Thoracic aorta (tissue), 2 donors: Measurements from ENCODE around the gene TEAD1. TPM values are rescaled to one million over a fixed set of nuclear protein-coding genes. Genes with fewer than 3 reads are reported as not detected.

Experiments
- ATAC-seq: fragments of 150-250 bp; one replicate; pipeline ENCODE4 v1.8.0; 2017; ENCODE audit warnings: low read depth; ENCODE audit not compliant: insufficient number of reproducible peaks, low FRiP score
- DNase-seq: peaks from one replicate; pipeline ENCODE4 v3.0.0-alpha.2; 2020; ENCODE audit warnings: low spot score
- H3K27ac ChIP-seq, 2 donors: fragments of 200-600 bp; sonication (generic); 1 replicate in 1 of 2; 2 replicates in 1 of 2; pipeline ENCODE4 v1.5.1; 2016; ENCODE audit warnings: mild to moderate bottlenecking in 2 of 2, moderate library complexity in 2 of 2
- H3K27me3 ChIP-seq: fragments of 200-600 bp; sonication (generic); replicated peaks from 2 replicates; pipeline ENCODE4 v1.6.0; 2016; ENCODE audit warnings: mild to moderate bottlenecking; ENCODE audit not compliant: insufficient read depth
- H3K36me3 ChIP-seq: fragments of 200-600 bp; sonication (generic); one replicate; pipeline ENCODE4 v1.5.1; 2016
- H3K4me1 ChIP-seq, 2 donors: fragments of 200-600 bp; sonication (generic); 1 replicate in 1 of 2; 2 replicates in 1 of 2; pipeline versions ENCODE4 v1.5.1 to v1.6.0; 2016; ENCODE audit warnings: low read depth in 2 of 2, mild to moderate bottlenecking in 1 of 2; ENCODE audit not compliant: control insufficient read depth in 1 of 2
- H3K4me3 ChIP-seq: fragments of 200-600 bp; sonication (generic); 2 replicates; pipeline ENCODE4 v1.5.1; 2016; ENCODE audit warnings: mild to moderate bottlenecking
- H3K9me3 ChIP-seq: fragments of 200-600 bp; sonication (generic); 2 replicates; pipeline ENCODE4 v1.5.1; 2016
- total RNA-seq, 2 donors: library from RNA; depleted of rRNA; stranded (reverse); fragments of >200 nt; gene quantifications; one replicate each; pipeline versions ENCODE4 v1.1.0 to v1.2.3, GENCODE V29; 2016
- TF ChIP-seq, protein P1 (sequence below): fragments of 200-600 bp; sonication (generic); IDR thresholded peaks from one replicate; pipeline ENCODE4 v1.5.1; 2019; ENCODE audit warnings: antibody characterized with exemption

Gene TEAD1
- total RNA-seq, 2 donors from 2014 or later = 57.3 to 164 TPM

DNA sequence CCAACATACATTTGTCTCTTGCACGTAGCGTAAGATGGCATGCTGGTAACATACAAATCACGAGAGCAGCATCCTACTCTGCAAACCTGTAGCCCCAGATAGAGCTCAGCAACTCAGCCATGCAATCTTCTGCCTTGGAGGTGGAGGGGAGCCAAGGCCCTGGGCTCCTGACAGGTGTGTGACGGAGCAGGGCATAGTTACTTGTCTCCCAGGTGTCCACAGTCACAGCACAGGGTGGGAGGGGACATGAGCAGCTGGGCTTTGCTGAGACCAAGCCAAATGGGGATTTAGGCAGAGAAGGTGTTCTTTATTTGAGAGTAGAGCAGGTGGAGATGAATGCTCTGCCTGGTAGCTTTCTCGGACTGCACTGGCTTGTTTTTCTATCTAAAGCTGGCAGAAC lies 111.7 kb downstream of the TEAD1 start:
- no peak for ATAC-seq
- TF ChIP-seq, protein P1, sequence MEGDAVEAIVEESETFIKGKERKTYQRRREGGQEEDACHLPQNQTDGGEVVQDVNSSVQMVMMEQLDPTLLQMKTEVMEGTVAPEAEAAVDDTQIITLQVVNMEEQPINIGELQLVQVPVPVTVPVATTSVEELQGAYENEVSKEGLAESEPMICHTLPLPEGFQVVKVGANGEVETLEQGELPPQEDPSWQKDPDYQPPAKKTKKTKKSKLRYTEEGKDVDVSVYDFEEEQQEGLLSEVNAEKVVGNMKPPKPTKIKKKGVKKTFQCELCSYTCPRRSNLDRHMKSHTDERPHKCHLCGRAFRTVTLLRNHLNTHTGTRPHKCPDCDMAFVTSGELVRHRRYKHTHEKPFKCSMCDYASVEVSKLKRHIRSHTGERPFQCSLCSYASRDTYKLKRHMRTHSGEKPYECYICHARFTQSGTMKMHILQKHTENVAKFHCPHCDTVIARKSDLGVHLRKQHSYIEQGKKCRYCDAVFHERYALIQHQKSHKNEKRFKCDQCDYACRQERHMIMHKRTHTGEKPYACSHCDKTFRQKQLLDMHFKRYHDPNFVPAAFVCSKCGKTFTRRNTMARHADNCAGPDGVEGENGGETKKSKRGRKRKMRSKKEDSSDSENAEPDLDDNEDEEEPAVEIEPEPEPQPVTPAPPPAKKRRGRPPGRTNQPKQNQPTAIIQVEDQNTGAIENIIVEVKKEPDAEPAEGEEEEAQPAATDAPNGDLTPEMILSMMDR = no peak

DNA sequence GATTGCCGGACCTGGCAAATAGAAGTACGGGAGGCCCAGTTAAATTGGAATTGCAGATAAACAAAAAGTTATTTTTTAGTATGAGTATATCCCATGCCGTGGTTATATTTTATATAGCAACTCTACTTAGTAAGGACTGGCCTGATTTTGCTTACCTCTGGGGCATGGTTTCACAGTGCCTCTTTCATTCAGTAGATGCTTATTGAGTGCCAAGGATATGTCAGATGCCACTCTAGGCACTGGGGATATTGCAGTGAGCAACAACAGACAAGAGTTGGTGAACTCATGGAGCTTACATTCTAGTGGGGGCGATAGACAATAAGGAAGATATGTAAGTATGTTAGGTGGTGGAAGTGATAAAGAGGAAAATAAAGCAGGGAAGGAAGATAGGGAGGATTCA lies 112.2 kb downstream of the TEAD1 start:
- Histone ChIP-seq H3K9me3 (no peaks in the 10 kb centered on the region), H3K36me3 (no peaks in the 10 kb centered on the region), H3K4me3 (no peak overlapping the region), H3K27me3 (no peaks in the 10 kb centered on the region), H3K4me1 (peaks cover 4 to 29% of the 10 kb centered on the region in 2 donors), H3K27ac (no peak overlapping the region)
- no peak for DNase-seq
- TF ChIP-seq, protein P1 = no peak
- no peak for ATAC-seq

More for the DNA sequence above, 111.7 kb downstream of the TEAD1 start:
- H3K4me3 ChIP-seq = no peak overlapping the region
- peaks cover 4 to 24% of the 10 kb centered on the region in 2 donors for H3K4me1 ChIP-seq
- no peaks in the 10 kb centered on the region for H3K9me3 ChIP-seq
- H3K27me3 ChIP-seq = no peaks in the 10 kb centered on the region
- H3K36me3 ChIP-seq = no peaks in the 10 kb centered on the region
- no peak overlapping the region for H3K27ac ChIP-seq
- DNase-seq = no peak

DNA sequence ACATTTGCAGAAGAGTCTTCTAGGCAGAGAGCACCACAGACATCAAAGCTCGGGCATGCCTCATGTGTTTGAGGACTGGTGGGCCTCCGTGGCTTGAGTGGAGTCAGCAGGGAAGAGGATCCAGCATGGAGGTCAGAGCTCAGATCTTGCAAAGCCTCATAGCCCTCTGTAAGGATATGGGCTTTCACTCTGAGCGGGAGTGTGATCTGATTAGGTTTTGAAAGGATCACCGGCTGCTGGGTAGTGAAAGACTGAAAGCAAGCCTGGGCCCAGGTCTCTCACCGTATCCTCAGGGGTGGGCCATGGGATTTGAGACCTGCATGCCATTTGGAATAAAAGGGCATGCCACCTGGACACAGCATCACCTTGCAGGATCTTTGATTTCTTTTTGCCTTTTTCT lies 112.7 kb downstream of the TEAD1 start:
- Histone ChIP-seq H3K27ac (no peak overlapping the region), H3K27me3 (no peaks in the 10 kb centered on the region), H3K36me3 (no peaks in the 10 kb centered on the region), H3K9me3 (no peaks in the 10 kb centered on the region), H3K4me3 (no peak overlapping the region), H3K4me1 (peaks cover 4 to 34% of the 10 kb centered on the region in 2 donors)
- ATAC-seq = no peak
- no peak for DNase-seq
- TF ChIP-seq, protein P1 = no peak

- H3K9me3 ChIP-seq = no peaks in the 10 kb centered on the region
- H3K36me3 ChIP-seq = no peaks in the 10 kb centered on the region
- no peak for DNase-seq
- H3K4me3 ChIP-seq = no peak overlapping the region
- no peaks in the 10 kb centered on the region for H3K27me3 ChIP-seq
- no peak for ATAC-seq
- TF ChIP-seq, protein P1 = no peak
- peaks cover 4 to 43% of the 10 kb centered on the region in 2 donors for H3K4me1 ChIP-seq
- H3K27ac ChIP-seq = no peak overlapping the region
Observed at GRCh38 chr11:12787847-12788246, 113.6 kb downstream of the TEAD1 start.

- H3K4me1 ChIP-seq = peaks cover 4 to 52% of the 10 kb centered on the region in 2 donors
- no peak overlapping the region for H3K27ac ChIP-seq
- H3K4me3 ChIP-seq = no peak overlapping the region
- TF ChIP-seq, protein P1 = no peak
- DNase-seq (no peak), ATAC-seq (no peak)
- H3K36me3 ChIP-seq = no peaks in the 10 kb centered on the region
- H3K27me3 ChIP-seq = no peaks in the 10 kb centered on the region
- no peaks in the 10 kb centered on the region for H3K9me3 ChIP-seq
Observed at GRCh38 chr11:12789054-12789453, 114.8 kb downstream of the TEAD1 start.
